ENCODE measurements around the gene VARS1. TPM values are rescaled to one million over a fixed set of nuclear protein-coding genes. Genes with fewer than 3 reads are reported as not detected.
A peak's percentile ranks its signal among the peaks of the same experiment; 100 is the strongest.

Gene VARS1
- total and polyA plus RNA-seq, 2 of the 4 experiments (the other 2 are of a cell fraction) = 41.2 to 42.0 TPM

DNA sequence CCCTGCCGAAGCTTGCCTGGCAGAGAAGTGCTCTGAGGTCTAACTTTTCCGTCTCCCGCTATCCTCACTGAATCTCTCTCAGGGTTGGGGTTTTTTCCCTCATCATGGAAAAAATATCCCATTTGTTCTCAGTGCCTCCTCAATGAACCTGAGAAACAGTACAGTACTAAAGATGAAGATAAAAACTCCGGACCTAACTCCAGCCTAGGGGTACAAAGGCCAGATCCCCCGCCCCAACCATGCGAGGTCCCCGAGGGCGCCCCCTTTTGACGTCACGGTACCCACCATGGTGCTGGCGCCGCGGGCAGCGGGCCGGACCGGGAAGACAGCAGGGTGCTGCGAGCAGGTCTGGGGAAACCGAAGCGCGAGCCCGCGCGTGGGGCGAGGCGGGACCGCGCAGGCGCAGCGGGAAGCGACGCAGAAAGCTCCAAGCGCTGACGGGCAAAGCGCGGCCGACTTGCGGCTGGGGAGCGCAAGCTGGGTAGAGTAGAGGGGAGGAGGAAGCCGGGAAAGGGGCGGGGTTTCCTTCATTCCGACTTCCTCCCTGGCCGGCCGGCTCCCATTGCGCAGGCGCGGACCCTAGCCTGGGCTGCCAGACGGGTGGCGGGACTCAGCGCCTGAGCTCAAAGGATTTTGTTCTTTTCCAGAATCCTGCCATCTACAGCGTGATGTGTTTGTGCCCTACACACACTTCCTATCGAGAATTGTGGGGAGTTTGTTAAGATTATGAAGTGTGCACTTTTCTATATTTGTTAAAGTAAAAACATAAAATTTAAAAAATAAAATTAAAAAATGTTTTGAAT is 11.1 kb upstream of the VARS1 start, which contains the start of gene LSM2:
LSM2 (minus strand) TSS at position 497 of the 803 bp plus-strand sequence; CDS start at position 288, 209 bp downstream.
- Histone ChIP-seq H3K4ac (ENCODE audit: low read depth, low read length) (peak within 1 kb of the TSS; percentile 90), H2AFZ (replicated peaks; ENCODE audit: low read length, poor library complexity) (peak within 1 kb of the TSS; percentile 90), H2BK20ac (ENCODE audit: low read depth, low read length) (no peak within 1 kb of the TSS), H3K27ac (ENCODE audit: insufficient read depth, low read length) (peak within 1 kb of the TSS; percentile 46), H4K91ac (ENCODE audit: insufficient read depth, low read depth, low read length) (peak within 1 kb of the TSS; percentile 79), H3K14ac (replicated peaks; ENCODE audit: low read depth, low read length) (peak within 1 kb of the TSS; percentile 68), H2AK9ac (replicated peaks; ENCODE audit: low read depth, low read length, poor library complexity) (peak within 1 kb of the TSS; percentile 86), H3K9ac (ENCODE audit: low read depth, low read length) (peak within 1 kb of the TSS; percentile 90), H4K8ac (ENCODE audit: low read depth in 2 of 2, low read length in 2 of 2) (peak within 1 kb of the TSS; percentile 55 to 86), H3K4me1 (ENCODE audit: control insufficient read depth, insufficient read depth, low read length) (peaks cover 3% of the 10 kb centered on the region; the same call in 1 of the 2 replicates), H3K56ac (ENCODE audit: extremely low read depth, insufficient read depth, low read length) (peak within 1 kb of the TSS; percentile 94), H3K36me3 (ENCODE audit: control insufficient read depth, insufficient read depth, low read length) (peaks cover 2% of the 10 kb centered on the region; the same call in 1 of the 2 replicates), H3K4me2 (ENCODE audit: low read depth, low read length) (peak within 1 kb of the TSS; percentile 90), H3K23ac (ENCODE audit: low read depth, low read length) (peak within 1 kb of the TSS; percentile 65), H3K18ac (ENCODE audit: low read depth, low read length) (peak within 1 kb of the TSS; percentile 20; the same call in 1 of the 2 replicates), H2BK120ac (ENCODE audit: low read depth, low read length) (no peak within 1 kb of the TSS), H3K9me1 (ENCODE audit: insufficient read depth, low read length) (no peaks in the 10 kb centered on the region; the same call in 1 of the 2 replicates), H2AK5ac (ENCODE audit: low read depth, low read length) (peak within 1 kb of the TSS; percentile 82), H3K4me3 (ENCODE audit: insufficient read depth, low read depth, low read length) (peak within 1 kb of the TSS; percentile 57), H4K20me1 (ENCODE audit: insufficient read depth, low read length) (no peaks in the 10 kb centered on the region), H3K27me3 (ENCODE audit: control insufficient read depth, insufficient read depth, low read length) (no peaks in the 10 kb centered on the region), H3K79me1 (ENCODE audit: low read depth in 1 of 2, low read length in 2 of 2) (peaks cover 15 to 29% of the 10 kb centered on the region in 2 experiments), H3K9me3 (ENCODE audit: control insufficient read depth, insufficient read depth, low read length) (no peaks in the 10 kb centered on the region), H2BK5ac (ENCODE audit: low read depth, low read length, poor library complexity, severe bottlenecking) (peak within 1 kb of the TSS; percentile 86), H4K5ac (ENCODE audit: low read depth, low read length) (peak within 1 kb of the TSS; percentile 43), H2BK15ac (ENCODE audit: low read depth, low read length) (no peak within 1 kb of the TSS)
- no TSS peak for BruUV-seq (replicated peaks)
- peak; percentile 100 for ATAC-seq (ENCODE audit: low read depth)
- WGBS, 2 experiments (ENCODE audit: extremely low coverage in 2 of 2, insufficient read length in 1 of 2) = 2% methylated on average over 10 of the region's 51 CpGs; no CpG with 5 or more reads in 1 of the 2 experiments
- dilution Hi-C loops (cut with HindIII; ENCODE audit: low sequenced_read_pairs, unreplicated experiment) (no loop called here), in situ Hi-C loops (cut with MboI; ENCODE audit: low sequenced_read_pairs) (no loop called here), intact Hi-C loops (cut with micrococcal nuclease) (no loop called here)
- CTCF ChIA-PET = interaction anchor here (1.1 to 2.5 kb wide), 2 partner anchors 11 to 16 kb away, joined by 3 to 10 read pairs; partner anchors contain the start of gene VARS1
- peak; percentile 96 for DNase-seq
- POLR2A ChIA-PET (ENCODE audit: unreplicated experiment) = interaction anchor here (0.5 to 1.0 kb wide), 5 partner anchors 9 to 133 kb away, joined by 3 to 11 read pairs (median 5); partner anchors contain the start of genes HSPA1A, HSPA1B and HSPA1L
- TF ChIP-seq RAD21 (IDR thresholded peaks at IDR 0.05; ENCODE audit: low read length) (0 out of 2 replicates have a peak, but pooled peaks have one; percentile 0), POLR2A (IDR thresholded peaks at IDR 0.05; ENCODE audit: low read depth, low read length) (peak; percentile 51; the same call in 1 of the 2 replicates), CEBPB (IDR thresholded peaks at IDR 0.05; ENCODE audit: low read depth, low read length) (no peak), USF2 (IDR thresholded peaks at IDR 0.05; ENCODE audit: low read depth, low read length) (no peak; the same call in 1 of the 2 replicates), BHLHE40 (IDR thresholded peaks at IDR 0.05; ENCODE audit: low read depth, low read length) (no peak), FOS (IDR thresholded peaks at IDR 0.05; ENCODE audit: low read depth, low read length) (no peak), CHD1 (IDR thresholded peaks at IDR 0.05; ENCODE audit: low read depth, low read length) (no peak), MAFK (IDR thresholded peaks at IDR 0.05; ENCODE audit: low read depth, low read length) (no peak), NFE2L2 (IDR thresholded peaks at IDR 0.05; ENCODE audit: low read depth, low read length) (no peak), SMC3 (IDR thresholded peaks at IDR 0.05; ENCODE audit: low read depth, low read length) (0 out of 2 replicates have a peak, but pooled peaks have one; percentile 7), MAZ (IDR thresholded peaks at IDR 0.05; ENCODE audit: borderline replicate concordance, low read depth, low read length) (peak; percentile 72; the same call in 1 of the 2 replicates), MXI1 (IDR thresholded peaks at IDR 0.05; ENCODE audit: borderline replicate concordance, low read depth, low read length) (peak; percentile 68; the same call in 1 of the 2 replicates)
- TF ChIP-seq, protein P1, sequence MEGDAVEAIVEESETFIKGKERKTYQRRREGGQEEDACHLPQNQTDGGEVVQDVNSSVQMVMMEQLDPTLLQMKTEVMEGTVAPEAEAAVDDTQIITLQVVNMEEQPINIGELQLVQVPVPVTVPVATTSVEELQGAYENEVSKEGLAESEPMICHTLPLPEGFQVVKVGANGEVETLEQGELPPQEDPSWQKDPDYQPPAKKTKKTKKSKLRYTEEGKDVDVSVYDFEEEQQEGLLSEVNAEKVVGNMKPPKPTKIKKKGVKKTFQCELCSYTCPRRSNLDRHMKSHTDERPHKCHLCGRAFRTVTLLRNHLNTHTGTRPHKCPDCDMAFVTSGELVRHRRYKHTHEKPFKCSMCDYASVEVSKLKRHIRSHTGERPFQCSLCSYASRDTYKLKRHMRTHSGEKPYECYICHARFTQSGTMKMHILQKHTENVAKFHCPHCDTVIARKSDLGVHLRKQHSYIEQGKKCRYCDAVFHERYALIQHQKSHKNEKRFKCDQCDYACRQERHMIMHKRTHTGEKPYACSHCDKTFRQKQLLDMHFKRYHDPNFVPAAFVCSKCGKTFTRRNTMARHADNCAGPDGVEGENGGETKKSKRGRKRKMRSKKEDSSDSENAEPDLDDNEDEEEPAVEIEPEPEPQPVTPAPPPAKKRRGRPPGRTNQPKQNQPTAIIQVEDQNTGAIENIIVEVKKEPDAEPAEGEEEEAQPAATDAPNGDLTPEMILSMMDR (conservative IDR thresholded peaks at IDR 0.05; ENCODE audit: low read depth, low read length) = peak; percentile 28; the same call in 1 of the 2 replicates

Measured in IMR-90 (cell line).